ENCODE data around the gene SLC35A4. TPM values are rescaled to one million over a fixed set of nuclear protein-coding genes. Genes with fewer than 3 reads are reported as not detected.

Gene SLC35A4
- total and polyA plus RNA-seq, 2 of the 8 experiments (the other 6 are each of a cell fraction or from before 2014, with no cell fraction given) = 78.6 to 133 TPM

- H3K27ac ChIP-seq (ENCODE audit: low read depth, low read length) = no peak overlapping the region
- H3K23me2 ChIP-seq (ENCODE audit: low read depth, low read length) = peaks cover 3% of the 10 kb centered on the region
- CTCF ChIA-PET (ENCODE audit: partially characterized antibody) = interaction anchor here (0.6 to 0.8 kb wide), 3 partner anchors 13 to 909 kb away, joined by 3 to 5 read pairs (median 3); partner anchors contain the start of genes IK and NDUFA2
- H2AFZ ChIP-seq (ENCODE audit: low read length) = no peak overlapping the region
- H3K4me3 ChIP-seq (ENCODE audit: extremely low read depth in 1 of 4, insufficient read depth in 2 of 4, low read depth in 3 of 4, low read length in 4 of 4) = no peak overlapping the region
- TF ChIP-seq SP4 (IDR thresholded peaks at IDR 0.05; ENCODE audit: low read length) (no peak), GABPA (IDR thresholded peaks at IDR 0.05; ENCODE audit: borderline replicate concordance, insufficient read depth, low read length) (no peak)
- H3K23ac ChIP-seq (ENCODE audit: insufficient read length) = no peak overlapping the region
- WGBS, 2 experiments (ENCODE audit: extremely low coverage in 1 of 2, insufficient coverage in 1 of 2, insufficient read length in 1 of 2, insufficient replicate concordance in 2 of 2, low coverage in 1 of 2, low lambda C conversion rate in 2 of 2, missing lambda C conversion rate in 1 of 2) = 83% methylated on average over 3 of the region's 5 CpGs; no CpG with 5 or more reads in 1 of the 2 experiments
- no peak overlapping the region for H4K5ac ChIP-seq (ENCODE audit: insufficient read length, low read depth, low read length)
- H3K56ac ChIP-seq (replicated peaks; ENCODE audit: insufficient read length, low read depth, low read length) = no peak overlapping the region
- peaks cover 0 to 7% (median 3%) of the 10 kb centered on the region in 4 experiments; a peak in 4 of 7 replicates for H3K4me1 ChIP-seq (replicated peaks in 1 of 4; ENCODE audit: control insufficient read depth in 3 of 4, insufficient read depth in 4 of 4, low read length in 3 of 4)
- no peak overlapping the region for H2BK12ac ChIP-seq (ENCODE audit: low read depth, low read length)
- H2AK5ac ChIP-seq (ENCODE audit: low read depth, low read length) = no peak overlapping the region
- H2BK120ac ChIP-seq (replicated peaks; ENCODE audit: low read depth, low read length) = no peak overlapping the region
- no peaks in the 10 kb centered on the region for H3K79me2 ChIP-seq (ENCODE audit: control insufficient read depth in 1 of 2, insufficient read depth in 2 of 2, low read length in 2 of 2)
- no peaks in the 10 kb centered on the region for H4K20me1 ChIP-seq (replicated peaks in 1 of 2; ENCODE audit: control insufficient read depth in 1 of 2, insufficient read depth in 2 of 2, low read length in 2 of 2)
- no peak overlapping the region for H3K18ac ChIP-seq (ENCODE audit: extremely low read depth, low read length)
- DNase-seq (ENCODE audit: low read depth in 1 of 2, low spot score in 2 of 2) (no peak), FAIRE-seq (no peak)
- no peak overlapping the region for H3K4me2 ChIP-seq (ENCODE audit: insufficient read depth in 1 of 2, low read depth in 2 of 2, low read length in 2 of 2)
- no peak overlapping the region for H2BK20ac ChIP-seq (ENCODE audit: low read length)
- H3K27me3 ChIP-seq (replicated peaks in 1 of 4; ENCODE audit: control insufficient read depth in 3 of 4, extremely low read depth in 1 of 4, insufficient read depth in 3 of 4, low read length in 3 of 4) = no peaks in the 10 kb centered on the region
- H3K14ac ChIP-seq (ENCODE audit: insufficient read length) = no peak overlapping the region
- H2BK5ac ChIP-seq (ENCODE audit: low read depth, low read length) = no peak overlapping the region
- no peak overlapping the region for H4K8ac ChIP-seq (ENCODE audit: extremely low read depth, insufficient read depth, low read length)
- no peaks in the 10 kb centered on the region for H3K9me3 ChIP-seq (ENCODE audit: insufficient read depth in 2 of 2, low read depth in 1 of 2, low read length in 1 of 2)
- POLR2A ChIA-PET (ENCODE audit: partially characterized antibody) = interaction anchor here (8.8 to 14.4 kb wide), 2 partner anchors 16 to 102 kb away, joined by 78 to 191 read pairs; partner anchors contain the start of genes APBB3, IK, NDUFA2 and SLC35A4
- H3K79me1 ChIP-seq (ENCODE audit: low read depth, low read length) = no peaks in the 10 kb centered on the region
- H2BK15ac ChIP-seq (ENCODE audit: low read length) = no peak overlapping the region
- no peak overlapping the region for H3K4ac ChIP-seq (replicated peaks; ENCODE audit: insufficient read length, low read depth, low read length)
- H3K9ac ChIP-seq (replicated peaks in 1 of 4; ENCODE audit: extremely low read depth in 1 of 4, low read depth in 3 of 4, low read length in 3 of 4) = no peak overlapping the region
- H3K36me3 ChIP-seq (ENCODE audit: control insufficient read depth in 2 of 4, insufficient read depth in 4 of 4, low read length in 3 of 4) = peaks cover 13 to 50% (median 37%) of the 10 kb centered on the region in 4 experiments
- no peak overlapping the region for H4K91ac ChIP-seq (replicated peaks; ENCODE audit: insufficient read length, low read length)
Observed at GRCh38 chr5:140542972-140543371, 21.7 kb upstream of the SLC35A4 start.
